Astrocyte of the cerebellum (primary cell): ENCODE results near the gene OGG1.

Source experiments
- DNase-seq: peaks from one replicate; pipeline ENCODE4 v3.0.0-alpha.2; 2011; ENCODE audit warnings: low read depth
- H3K4me3 ChIP-seq: 2 replicates; pipeline ENCODE4 v1.5.1; 2011; ENCODE audit warnings: mild to moderate bottlenecking, low read depth, low read length, moderate library complexity
- CTCF ChIP-seq: IDR thresholded peaks from 2 replicates; pipeline ENCODE4 v1.5.1; 2012; ENCODE audit warnings: low read length, low read depth, moderate library complexity, mild to moderate bottlenecking; ENCODE audit errors: missing control alignments
- in situ Hi-C: cut with HindIII; loops from 2 replicates; pipeline ENCODE4 v1.10.0; 2017; ENCODE audit warnings: low sequenced_read_pairs

Gene OGG1

GRCh38 chr3:9804996-9805395, 55.2 kb downstream of the OGG1 start:
- no peak overlapping the region for H3K4me3 ChIP-seq
- in situ Hi-C loops: no loop called here
- no peak for TF ChIP-seq CTCF
- no peak for DNase-seq

- in situ Hi-C loops: no loop called here
- no peak for DNase-seq
- TF ChIP-seq CTCF: no peak
- no peak overlapping the region for H3K4me3 ChIP-seq
These were observed 56.4 kb downstream of the OGG1 start for GRCh38 chr3:9806137-9806536.
